Gastrocnemius medialis (tissue), 4 donors: Measurements from ENCODE around the gene CNTN4.

Experiments
- POLR2A ChIP-seq, 2 donors: fragments of 450-650 bp; IDR thresholded peaks; one replicate each; pipeline ENCODE4 v1.6.1; 2017; ENCODE audit warnings: antibody characterized with exemption in 2 of 2, mild to moderate bottlenecking in 2 of 2, moderate library complexity in 2 of 2
- TF ChIP-seq, protein P1 (sequence below), 5 experiments: fragments of 450-650 bp in 3 of 5; fragments of 200-600 bp in 2 of 5; sonication (generic) in 2 of 5; IDR thresholded peaks in 4 of 5; conservative IDR thresholded peaks in 1 of 5; 1 replicate in 4 of 5; 2 replicates in 1 of 5; pipeline ENCODE4 v1.5.1; 2016 to 2019; ENCODE audit warnings: antibody characterized with exemption in 5 of 5, mild to moderate bottlenecking in 3 of 5, moderate library complexity in 3 of 5

DNA sequence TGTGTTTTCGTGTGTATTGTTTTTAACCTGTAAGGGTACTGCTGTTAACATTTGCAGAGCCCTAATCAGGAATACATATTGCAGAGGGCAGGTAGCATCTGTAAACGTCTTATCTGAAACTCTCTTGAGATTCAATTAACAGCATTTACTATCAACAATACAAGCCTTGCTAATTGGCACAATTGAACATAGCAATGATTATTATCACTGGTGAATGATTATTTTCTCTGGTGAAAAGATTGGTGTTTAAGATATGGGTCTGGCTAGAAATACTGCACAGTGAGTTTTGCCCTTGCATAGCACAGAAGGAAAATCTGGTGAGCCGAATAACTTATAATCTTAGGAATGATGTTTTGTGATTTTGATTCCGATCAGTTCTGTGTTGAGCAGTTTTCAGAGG lies 5.9 kb upstream of the CNTN4 start:
- TF ChIP-seq, protein P1, sequence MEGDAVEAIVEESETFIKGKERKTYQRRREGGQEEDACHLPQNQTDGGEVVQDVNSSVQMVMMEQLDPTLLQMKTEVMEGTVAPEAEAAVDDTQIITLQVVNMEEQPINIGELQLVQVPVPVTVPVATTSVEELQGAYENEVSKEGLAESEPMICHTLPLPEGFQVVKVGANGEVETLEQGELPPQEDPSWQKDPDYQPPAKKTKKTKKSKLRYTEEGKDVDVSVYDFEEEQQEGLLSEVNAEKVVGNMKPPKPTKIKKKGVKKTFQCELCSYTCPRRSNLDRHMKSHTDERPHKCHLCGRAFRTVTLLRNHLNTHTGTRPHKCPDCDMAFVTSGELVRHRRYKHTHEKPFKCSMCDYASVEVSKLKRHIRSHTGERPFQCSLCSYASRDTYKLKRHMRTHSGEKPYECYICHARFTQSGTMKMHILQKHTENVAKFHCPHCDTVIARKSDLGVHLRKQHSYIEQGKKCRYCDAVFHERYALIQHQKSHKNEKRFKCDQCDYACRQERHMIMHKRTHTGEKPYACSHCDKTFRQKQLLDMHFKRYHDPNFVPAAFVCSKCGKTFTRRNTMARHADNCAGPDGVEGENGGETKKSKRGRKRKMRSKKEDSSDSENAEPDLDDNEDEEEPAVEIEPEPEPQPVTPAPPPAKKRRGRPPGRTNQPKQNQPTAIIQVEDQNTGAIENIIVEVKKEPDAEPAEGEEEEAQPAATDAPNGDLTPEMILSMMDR (IDR thresholded peaks at IDR 0.05 in 4 of 5, conservative IDR thresholded peaks at IDR 0.05 in 1 of 5) = no peak
- no peak for TF ChIP-seq POLR2A (IDR thresholded peaks at IDR 0.05)
